HG03060 (cell line): ENCODE results near the gene OR7G2.

Source experiments
- ATAC-seq: cut with Tn5 transposase; IDR thresholded peaks from one replicate; pipeline ENCODE4 v1.9.1; 2021; ENCODE audit warnings: low read depth, moderate number of reproducible peaks; ENCODE audit not compliant: unreplicated experiment

OR7G2 gene

DNA sequence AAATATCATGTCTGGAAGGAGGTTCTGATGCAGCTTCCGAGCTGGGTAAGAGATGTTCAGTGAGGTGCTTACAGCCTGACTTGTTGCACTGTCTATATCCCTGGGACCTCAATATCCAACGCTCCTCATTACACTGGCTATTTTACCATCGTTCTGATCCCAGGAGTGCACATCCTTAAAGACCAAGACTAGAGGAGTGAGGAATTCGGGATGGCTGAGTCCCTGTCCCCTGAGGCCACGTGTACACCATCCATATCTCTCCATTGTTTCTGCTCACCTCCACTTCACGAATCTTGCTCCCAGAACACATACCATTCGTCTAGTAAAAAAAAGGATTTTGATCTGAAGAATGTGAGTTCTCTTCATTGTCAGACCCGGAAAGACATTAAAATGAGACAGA, at the start of gene OR7G2:
OR7G2 (minus strand) TSS at position 101 of the 400 bp plus-strand sequence. CDS start 4,232 bp downstream, outside the sequence.
- ATAC-seq, result no peak

- no peak for ATAC-seq
These were observed 49.0 kb upstream of the OR7G2 start for GRCh38 chr19:9156304-9156703.

DNA sequence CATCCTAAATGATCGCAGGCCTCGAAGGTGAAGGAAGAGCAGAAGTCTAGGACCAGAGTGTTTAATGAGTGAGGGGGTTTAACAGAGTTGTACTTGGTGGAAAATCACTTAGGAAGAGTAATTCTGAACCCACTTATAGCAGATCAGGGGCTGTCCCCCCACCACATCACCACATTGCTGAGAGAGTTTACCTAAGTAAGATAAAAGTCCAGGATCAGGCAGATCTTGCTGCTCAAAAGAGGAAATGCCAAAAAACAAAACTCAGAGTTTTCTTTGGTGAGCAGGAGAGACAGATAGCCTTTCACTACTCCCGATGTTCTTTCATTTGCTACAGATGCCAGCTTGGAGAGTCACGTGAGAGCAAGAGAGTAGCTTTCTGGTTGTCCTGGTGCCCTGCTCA, 48.3 kb upstream of the OR7G2 start:
- ATAC-seq, result no peak

- no peak for ATAC-seq
These were observed 44.1 kb upstream of the OR7G2 start for GRCh38 chr19:9151367-9151766.

- ATAC-seq, result no peak
These were observed 43.4 kb upstream of the OR7G2 start for GRCh38 chr19:9150650-9151049.

- ATAC-seq, result no peak
These were observed 42.7 kb upstream of the OR7G2 start for GRCh38 chr19:9149997-9150396.

GRCh38 chr19:9148697-9149096, 41.4 kb upstream of the OR7G2 start:
- no peak for ATAC-seq

- ATAC-seq, result no peak
These were observed 39.6 kb upstream of the OR7G2 start for GRCh38 chr19:9146882-9147281.

- ATAC-seq, result no peak
These were observed 37.6 kb upstream of the OR7G2 start for GRCh38 chr19:9144920-9145319.

DNA sequence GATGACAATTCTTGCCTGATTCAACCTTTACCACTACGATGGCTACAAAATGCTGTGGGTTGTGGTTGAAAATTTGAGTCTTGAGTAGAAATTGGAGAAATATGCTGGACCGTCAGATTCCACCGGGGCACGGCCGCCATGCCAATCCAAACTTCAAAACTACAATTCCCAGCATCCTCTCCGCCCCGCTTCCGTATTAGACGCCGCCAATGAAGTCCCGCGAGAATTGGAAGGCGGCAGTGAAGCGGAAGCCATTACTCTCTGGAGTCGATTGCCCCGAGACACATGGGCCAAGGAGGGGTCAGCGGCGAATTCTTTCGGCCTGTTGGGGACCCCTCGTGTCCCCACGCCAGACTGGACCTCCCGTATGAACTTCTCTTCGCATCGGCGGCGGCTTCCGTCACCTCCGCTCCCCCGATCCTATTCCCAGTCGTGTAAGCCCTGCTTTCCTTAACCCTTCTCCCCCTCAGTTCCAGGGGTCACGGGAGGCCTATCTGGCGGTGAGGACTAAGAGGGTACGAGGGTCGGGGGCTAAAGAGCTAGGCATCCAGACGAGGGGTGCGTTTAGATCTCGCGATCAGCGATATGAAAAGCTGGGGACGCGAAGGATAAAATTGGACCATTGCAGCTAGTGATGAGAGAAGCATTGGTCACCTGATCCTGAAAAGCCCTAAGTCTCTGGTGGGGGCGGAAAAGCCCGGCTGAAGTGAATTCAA, 33.0 kb upstream of the OR7G2 start, which contains the start of gene ZNF317:
ZNF317 (plus strand) TSS at position 239 of the 716 bp plus-strand sequence. CDS start 15,620 bp downstream, outside the sequence.
- peak; percentile 82 for ATAC-seq

- no peak for ATAC-seq
These were observed 32.4 kb upstream of the OR7G2 start for GRCh38 chr19:9139609-9140158.

DNA sequence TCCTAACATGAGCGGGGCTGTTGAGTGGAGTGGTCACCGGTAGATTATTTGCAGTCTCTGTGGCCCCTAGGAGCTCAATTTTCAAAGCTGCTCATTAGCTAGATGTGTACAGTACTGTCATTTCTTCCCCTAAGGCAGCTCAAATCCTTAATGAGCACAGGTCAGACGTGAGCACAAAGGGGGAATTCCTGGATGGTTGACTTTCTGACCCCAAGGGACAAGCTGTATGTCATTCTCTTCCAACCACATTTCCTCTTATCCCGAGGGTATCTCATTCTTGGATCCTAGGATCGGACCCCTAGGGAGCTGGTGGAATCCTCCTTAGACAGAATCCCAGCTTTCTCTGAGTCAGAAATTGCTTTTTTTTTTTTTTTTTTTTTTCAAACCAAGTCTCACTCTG, 25.1 kb upstream of the OR7G2 start:
- no peak for ATAC-seq

DNA sequence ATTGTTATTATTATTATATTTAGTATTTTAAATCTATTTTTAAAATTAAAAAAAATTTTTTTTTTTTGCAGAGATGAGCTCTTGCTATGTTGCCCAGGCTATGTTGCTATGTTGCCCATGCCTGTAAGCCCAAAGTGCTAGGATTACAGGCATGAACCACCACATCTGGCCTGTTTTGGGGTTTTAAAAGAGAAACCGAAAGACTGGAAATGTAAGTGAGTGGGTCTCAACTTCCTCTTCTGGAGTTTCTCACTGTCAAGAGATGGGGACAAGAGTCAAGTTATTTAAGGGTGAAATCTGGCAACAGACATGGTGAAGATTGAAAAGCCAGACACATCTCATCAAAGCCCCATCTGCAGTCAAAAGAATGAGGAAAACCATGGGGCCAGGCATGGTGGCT, 23.7 kb upstream of the OR7G2 start:
- ATAC-seq, result no peak

- ATAC-seq, result no peak
These were observed 20.9 kb upstream of the OR7G2 start for GRCh38 chr19:9128171-9128570.

- ATAC-seq, result no peak
These were observed 19.7 kb upstream of the OR7G2 start, which contains the start of gene OR7G3 for GRCh38 chr19:9126900-9127405. OR7G3 (minus strand) TSS chr19:9126950; CDS start chr19:9126950, 0 bp downstream.

GRCh38 chr19:9116547-9116946, 9.3 kb upstream of the OR7G2 start:
- no peak for ATAC-seq

DNA sequence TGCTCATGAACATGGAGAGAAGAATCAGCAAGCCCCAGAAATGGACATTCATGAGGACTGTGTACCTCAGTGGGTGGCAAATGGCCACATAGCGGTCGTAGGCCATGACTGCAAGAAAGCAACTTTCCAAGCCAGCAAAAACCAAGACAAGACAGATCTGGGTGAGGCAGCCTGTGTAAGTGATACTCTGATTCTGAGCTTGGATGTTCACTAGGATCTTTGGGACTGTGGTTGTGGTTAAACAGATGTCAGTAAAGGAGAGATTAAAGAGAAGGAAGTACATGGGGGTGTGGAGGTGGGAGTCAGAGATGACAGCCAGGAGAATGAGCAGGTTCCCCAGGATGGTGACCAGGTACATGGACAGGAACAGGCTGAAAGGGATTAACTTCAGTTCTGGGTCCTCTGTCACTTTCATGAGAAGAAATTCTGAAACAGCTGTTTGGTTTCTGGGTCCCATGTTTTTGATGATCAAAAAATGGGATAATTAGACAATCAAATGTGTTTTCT, 8.1 kb upstream of the OR7G2 start, which contains the start of gene OR7G1:
OR7G1 (minus strand) TSS at position 457 of the 507 bp plus-strand sequence; CDS start at position 457, 0 bp downstream.
- ATAC-seq, result no peak

DNA sequence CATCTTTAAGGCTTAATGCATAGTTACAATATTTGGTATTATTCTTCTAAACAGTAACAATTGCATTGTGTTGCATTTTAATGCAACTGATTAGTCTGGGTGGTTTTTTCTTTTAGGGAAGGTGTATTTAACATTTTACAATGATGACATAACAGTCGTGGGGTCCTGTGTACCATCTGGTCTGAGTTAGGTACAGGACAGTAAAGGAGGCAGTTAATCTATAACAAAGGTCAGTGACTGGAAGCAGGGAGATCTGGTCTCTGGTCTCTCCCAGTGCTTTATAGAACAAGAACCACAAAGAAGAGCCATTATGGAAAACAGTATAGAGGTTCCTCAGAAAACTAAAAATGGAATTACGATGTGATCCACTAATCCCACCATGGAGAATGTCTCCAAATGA, 2.7 kb upstream of the OR7G2 start:
- no peak for ATAC-seq

- no peak for ATAC-seq
These were observed 20.5 kb downstream of the OR7G2 start, which contains the start of gene OR1M1 for GRCh38 chr19:9086761-9087160. OR1M1 (plus strand) TSS chr19:9087061; CDS start chr19:9093245, 6,184 bp downstream.

GRCh38 chr19:9078651-9079050, 28.6 kb downstream of the OR7G2 start:
- no peak for ATAC-seq

GRCh38 chr19:9076901-9077300, 30.4 kb downstream of the OR7G2 start:
- ATAC-seq, result no peak
